Stimulated activated CD4-positive, alpha-beta T cell treated with anti-CD3 and anti-CD28 coated beads, Interleukin-1b, Interleukin-23, amount 100 ng/mL, for 4 hours (primary cell): ENCODE measurements around the gene RIMBP3C.
A peak's percentile ranks its signal among the peaks of the same experiment; 100 is the strongest.
"Not testable (repeated sequence)": the region's sequence is repeated elsewhere in the genome, so short reads cannot be mapped to it uniquely, and the experiment has no call there.

Experiments used
- DNase-seq, 2 donors: peaks; one replicate each; pipeline ENCODE4 v3.0.0-alpha.2; 2020; ENCODE audit warnings: low read depth in 2 of 2

Gene RIMBP3C, protein sequence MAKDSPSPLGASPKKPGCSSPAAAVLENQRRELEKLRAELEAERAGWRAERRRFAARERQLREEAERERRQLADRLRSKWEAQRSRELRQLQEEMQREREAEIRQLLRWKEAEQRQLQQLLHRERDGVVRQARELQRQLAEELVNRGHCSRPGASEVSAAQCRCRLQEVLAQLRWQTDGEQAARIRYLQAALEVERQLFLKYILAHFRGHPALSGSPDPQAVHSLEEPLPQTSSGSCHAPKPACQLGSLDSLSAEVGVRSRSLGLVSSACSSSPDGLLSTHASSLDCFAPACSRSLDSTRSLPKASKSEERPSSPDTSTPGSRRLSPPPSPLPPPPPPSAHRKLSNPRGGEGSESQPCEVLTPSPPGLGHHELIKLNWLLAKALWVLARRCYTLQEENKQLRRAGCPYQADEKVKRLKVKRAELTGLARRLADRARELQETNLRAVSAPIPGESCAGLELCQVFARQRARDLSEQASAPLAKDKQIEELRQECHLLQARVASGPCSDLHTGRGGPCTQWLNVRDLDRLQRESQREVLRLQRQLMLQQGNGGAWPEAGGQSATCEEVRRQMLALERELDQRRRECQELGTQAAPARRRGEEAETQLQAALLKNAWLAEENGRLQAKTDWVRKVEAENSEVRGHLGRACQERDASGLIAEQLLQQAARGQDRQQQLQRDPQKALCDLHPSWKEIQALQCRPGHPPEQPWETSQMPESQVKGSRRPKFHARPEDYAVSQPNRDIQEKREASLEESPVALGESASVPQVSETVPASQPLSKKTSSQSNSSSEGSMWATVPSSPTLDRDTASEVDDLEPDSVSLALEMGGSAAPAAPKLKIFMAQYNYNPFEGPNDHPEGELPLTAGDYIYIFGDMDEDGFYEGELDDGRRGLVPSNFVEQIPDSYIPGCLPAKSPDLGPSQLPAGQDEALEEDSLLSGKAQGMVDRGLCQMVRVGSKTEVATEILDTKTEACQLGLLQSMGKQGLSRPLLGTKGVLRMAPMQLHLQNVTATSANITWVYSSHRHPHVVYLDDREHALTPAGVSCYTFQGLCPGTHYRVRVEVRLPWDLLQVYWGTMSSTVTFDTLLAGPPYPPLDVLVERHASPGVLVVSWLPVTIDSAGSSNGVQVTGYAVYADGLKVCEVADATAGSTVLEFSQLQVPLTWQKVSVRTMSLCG (N-terminal part only)

DNA sequence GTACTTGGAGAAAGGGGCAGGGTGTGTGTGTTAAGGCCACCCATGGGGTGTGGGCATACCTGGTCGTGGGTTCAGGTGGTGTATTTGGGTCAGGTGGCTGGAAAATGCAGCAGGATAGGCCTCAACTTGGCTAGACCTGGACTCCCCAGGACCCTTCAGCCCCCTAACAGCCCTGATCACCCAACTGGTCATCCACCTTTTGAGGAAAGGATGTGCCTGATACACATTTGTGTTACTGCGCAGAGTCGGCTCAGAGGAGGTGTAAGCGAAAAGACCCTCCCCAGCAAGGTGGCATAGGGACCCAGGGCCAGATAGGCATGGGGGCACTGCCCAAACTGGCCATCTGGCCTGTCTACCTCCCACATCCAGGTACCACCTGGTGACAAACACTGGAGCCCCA is at the start of gene RIMBP3C:
RIMBP3C (minus strand) TSS at position 101 of the 400 bp plus-strand sequence. CDS start 485 bp downstream, outside the sequence.
- not testable (repeated sequence) for DNase-seq

DNA sequence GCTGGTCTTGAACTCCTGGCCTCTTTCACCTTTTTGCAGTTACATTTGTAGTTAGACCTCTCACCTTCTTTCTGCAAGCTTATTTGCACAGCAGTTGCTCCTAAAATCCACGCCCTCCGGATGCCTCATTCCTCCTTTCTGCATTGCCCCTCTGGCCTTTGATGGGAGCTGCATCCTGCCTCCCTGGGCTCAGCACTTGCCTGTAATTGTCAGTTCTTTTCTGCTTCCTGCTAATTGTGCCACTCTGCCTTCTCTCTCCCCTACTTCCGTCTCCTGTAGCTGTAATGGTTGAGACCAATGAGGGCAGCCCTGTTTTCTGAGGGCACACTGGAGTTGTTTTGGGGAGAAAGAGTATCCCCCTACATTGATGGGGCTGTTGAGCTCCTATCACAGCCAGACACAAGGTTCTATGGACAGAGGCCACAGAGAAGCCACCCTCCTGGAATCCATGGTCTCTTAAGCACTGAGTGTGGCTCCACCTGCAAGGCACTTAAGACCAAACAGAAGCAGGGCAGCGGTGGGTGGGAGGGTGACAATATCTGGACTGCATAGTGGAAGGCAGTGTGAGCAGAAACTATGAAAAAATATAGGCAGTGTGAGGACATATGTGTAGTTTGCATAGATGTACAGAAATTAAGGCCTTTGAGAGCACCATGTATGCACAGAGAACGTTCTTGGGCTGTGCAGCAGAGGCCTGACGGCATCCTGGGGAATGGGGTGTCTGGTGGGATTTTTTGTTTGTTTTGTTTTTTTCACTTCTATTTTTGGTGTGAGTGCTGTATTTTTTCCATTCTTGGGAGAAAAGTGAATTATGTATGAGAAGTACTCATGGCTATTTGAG is 48.0 kb upstream of the RIMBP3C start:
- DNase-seq, result no peak

DNA sequence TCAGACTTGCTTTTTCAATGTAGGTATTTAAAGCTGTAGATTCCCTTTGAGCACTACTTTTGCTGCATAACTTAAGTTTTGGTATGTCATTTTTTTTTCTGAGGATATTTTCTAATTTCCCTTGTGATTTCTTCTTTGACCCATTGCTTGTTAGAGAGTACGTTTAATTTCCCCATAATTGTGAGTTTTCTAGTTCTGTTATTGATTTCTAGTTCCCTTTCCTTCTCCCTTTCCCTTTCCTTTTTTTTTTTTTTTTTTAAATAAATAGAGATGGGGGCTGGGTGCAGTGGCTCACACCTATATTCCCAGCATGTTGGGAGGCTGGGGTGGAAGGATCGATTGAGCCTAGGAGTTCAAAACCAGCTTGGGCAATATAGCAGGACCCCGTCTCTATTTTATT is 47.0 kb upstream of the RIMBP3C start:
- DNase-seq, result no peak

DNA sequence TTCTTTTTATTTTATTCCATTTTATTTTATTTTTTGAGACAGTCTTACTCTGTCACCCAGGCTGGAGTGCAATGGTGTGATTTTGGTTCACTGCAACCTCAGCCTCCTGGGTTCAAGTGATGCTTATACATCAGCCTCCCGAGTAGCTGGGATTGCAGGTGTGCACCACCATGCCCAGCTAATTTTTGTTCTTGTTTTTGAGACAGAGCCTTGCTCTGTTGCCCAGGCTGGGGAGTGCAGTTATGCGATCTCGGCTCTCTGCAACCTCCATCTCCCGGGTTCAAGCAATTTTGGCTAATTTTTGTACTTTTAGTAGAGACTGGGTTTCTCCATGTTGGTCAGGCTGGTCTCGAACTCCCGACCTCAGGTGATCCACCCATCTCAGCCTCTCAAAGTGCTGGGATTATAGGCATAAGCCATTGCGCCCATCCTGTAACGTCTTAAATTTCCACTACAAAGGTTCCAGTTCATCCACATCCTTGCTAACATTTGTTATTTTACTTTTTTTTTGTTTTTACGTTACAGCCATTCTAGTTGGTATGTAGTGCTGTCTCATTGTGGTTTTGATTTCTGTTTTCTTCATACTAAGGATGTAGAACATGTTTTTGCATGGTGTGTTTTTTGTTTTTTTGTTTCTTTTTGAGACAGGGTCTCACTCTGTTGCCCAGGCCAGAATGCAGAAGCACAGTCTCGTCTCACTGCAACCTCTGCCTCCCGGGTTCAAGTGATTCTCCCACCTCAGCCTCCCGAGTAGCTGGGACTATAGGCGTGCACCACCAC is 45.3 kb upstream of the RIMBP3C start:
- DNase-seq, result not testable (repeated sequence)

GRCh38 chr22:21594865-21595452 is 43.7 kb upstream of the RIMBP3C start:
- DNase-seq, result no peak

- DNase-seq, result no peak
These were observed 42.4 kb upstream of the RIMBP3C start for GRCh38 chr22:21593406-21594232.

- no peak for DNase-seq
These were observed 41.2 kb upstream of the RIMBP3C start for GRCh38 chr22:21592422-21592821.

GRCh38 chr22:21591695-21592094 is 40.4 kb upstream of the RIMBP3C start:
- DNase-seq, result no peak

DNA sequence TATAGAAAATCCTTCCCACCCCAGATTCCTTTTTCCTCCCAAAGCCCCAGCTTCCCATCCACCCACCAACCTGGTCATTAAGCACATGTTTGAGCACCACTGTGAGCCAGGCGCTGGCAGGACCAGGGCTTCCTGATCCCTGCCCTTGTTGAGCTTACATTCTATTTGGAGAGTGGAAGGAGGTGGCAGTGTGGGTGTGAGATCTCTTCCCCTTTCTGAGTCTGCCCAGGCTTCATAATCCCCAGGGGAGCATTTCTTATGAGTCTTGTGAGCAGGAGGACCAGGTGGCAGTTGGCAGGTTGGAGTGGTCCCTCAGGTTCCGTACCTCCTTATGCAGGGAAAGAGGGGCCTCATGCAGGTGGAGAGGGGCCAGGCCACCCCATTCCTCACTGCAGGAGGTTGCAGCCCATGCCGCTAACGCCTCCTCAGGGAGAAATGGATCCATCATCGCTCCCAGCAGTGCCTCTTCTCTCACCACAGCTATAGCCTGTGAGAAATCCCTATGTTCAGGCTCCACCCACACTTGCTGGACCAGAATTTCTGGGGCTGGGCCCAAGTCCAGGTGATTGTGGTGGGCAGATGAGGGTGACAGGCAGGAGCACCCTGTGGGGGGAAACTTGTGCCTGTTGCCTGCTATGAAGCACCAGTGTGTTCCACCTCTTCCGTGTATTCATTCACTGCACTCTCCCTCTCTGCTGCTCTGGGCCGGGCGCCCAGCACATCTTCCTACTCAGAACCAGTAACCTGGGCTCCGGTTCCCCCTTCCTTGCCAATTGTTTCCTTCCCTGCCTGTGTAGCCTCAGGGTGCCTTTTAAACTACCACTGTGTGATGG is 39.8 kb upstream of the RIMBP3C start:
- DNase-seq, result no peak

- no peak for DNase-seq
These were observed 38.1 kb upstream of the RIMBP3C start for GRCh38 chr22:21589396-21589795.

DNA sequence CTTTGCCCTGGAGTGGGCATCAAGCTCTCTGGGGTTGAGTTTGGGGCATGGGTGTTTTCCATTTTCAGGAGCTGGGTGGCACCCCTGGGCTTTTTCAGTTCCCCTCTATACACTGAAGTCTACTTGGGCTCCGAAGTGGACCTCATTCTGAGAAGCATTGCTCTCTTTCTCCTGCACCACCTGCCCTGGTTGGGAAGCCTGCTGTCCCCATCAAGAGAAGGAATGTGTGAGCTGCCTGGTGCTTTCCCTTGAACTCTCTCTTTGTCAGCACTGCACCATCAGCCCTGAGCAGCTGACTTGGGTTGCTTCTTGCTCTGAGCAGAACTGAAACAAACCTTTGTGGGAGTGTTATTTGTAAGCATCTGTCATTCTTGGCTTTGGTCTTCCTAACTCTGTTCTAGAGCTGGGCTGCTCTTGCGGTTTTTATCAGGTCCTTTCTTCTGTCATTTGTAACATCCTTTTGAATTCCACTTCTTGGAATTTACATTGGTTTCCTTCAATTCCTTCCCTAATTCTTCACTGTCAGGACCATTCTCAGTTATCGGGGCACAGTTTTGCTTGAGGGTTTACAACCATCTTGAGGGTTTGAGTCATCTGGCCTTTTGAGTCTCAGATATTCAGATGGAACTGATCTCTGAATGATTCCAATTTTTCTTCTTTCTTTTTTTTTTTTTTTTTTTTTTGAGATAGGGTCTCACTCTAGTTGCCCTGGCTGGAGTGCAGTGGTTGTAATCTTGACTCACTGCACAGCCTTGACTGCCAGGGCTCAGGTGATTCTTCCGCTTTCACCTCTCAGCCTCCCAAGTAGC is 36.7 kb upstream of the RIMBP3C start:
- DNase-seq, result peak in 1 of 2 donors; percentile 15

GRCh38 chr22:21585389-21585788 is 34.1 kb upstream of the RIMBP3C start:
- DNase-seq, result no peak

DNA sequence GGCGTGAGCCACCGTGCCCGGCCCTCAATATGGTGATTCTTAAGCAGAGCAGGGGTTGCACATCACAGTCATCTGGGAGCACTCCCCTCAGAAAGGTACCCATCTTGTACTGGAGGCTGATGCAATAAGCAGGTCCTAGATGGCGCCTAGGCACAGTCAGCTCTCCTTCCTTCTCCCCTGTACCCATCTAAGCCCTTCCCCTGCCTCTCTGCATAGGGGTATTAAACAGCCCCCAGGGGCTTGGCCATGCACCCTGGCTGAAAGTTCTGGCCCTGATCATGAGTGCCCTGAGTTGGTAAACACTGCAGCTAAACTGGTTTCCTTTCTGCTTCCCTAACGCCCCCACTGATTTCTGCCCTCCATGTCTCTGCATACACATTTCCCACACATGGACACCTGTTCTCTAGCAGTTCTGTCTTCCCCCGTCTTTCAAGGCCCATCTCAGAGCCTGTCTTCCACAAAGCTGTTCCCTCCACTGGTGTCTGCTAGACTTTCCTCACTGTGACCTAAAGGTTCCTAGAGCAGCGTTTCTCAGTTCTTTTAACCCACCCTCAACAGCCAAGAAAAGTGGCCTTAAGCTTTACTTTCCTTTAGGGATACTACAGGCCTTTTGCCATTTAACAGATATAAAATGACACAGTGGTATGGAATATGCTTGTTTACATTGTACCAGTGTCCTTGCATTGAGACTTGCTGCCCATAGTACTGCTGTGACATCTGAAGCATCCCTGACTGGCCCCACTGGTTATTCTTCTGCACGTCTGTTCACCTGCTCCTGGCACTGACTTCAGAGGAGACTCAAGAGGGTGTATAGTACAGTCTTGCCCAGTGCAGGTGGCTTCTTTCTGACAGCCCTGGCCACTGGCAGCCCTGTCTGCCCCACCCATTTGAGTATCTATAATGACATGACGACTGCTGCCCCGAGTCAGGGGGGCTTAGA is 31.8 kb upstream of the RIMBP3C start:
- no peak for DNase-seq

GRCh38 chr22:21581009-21581713 is 29.9 kb upstream of the RIMBP3C start:
- DNase-seq, result not testable (repeated sequence)

DNA sequence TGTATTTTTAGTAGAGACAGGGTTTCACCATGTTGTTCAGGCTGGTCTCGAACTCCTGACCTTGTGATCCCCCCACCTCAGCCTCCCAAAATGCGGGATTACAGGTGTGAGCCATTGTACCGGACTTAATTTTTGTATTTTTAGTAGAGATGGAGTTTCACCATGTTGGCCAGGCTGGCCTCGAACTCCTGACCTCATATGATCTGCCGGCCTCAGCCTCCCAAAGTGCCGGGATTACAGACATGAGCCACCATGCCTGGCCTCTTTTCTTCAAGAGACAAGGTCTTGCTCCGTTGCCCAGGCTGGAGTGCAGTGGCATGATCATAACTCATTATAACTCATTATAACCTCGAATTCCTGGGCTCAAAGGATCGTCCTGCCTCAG is 29.4 kb upstream of the RIMBP3C start:
- DNase-seq, result not testable (repeated sequence)

GRCh38 chr22:21579474-21579851 is 28.2 kb upstream of the RIMBP3C start:
- DNase-seq, result no peak
